Measurements from ENCODE around the gene TOLLIP.
A peak's percentile ranks its signal among the peaks of the same experiment; 100 is the strongest.
"Not testable (repeated sequence)": the region's sequence is repeated elsewhere in the genome, so short reads cannot be mapped to it uniquely, and the experiment has no call there.

Gene TOLLIP

GRCh38 chr11:1343391-1344055 lies 34.1 kb upstream of the TOLLIP start:
- DNase-seq (ENCODE audit: low read depth), result no peak

- no peak for DNase-seq (ENCODE audit: low read depth)
These were observed 33.5 kb upstream of the TOLLIP start for GRCh38 chr11:1342946-1343345.

- DNase-seq (ENCODE audit: low read depth), result no peak
These were observed 32.6 kb upstream of the TOLLIP start for GRCh38 chr11:1341928-1342524.

- DNase-seq (ENCODE audit: low read depth), result not testable (repeated sequence)
These were observed 31.8 kb upstream of the TOLLIP start for GRCh38 chr11:1341226-1341625.

GRCh38 chr11:1340111-1340510 lies 30.7 kb upstream of the TOLLIP start:
- DNase-seq (ENCODE audit: low read depth), result no peak

- no peak for DNase-seq (ENCODE audit: low read depth)
These were observed 29.7 kb upstream of the TOLLIP start for GRCh38 chr11:1339066-1339675.

GRCh38 chr11:1338201-1339065 lies 29.0 kb upstream of the TOLLIP start:
- no peak for DNase-seq (ENCODE audit: low read depth)

GRCh38 chr11:1337647-1338007 lies 28.2 kb upstream of the TOLLIP start:
- DNase-seq (ENCODE audit: low read depth), result no peak

GRCh38 chr11:1336836-1337646 lies 27.6 kb upstream of the TOLLIP start:
- DNase-seq (ENCODE audit: low read depth), result no peak

- DNase-seq (ENCODE audit: low read depth), result peak; percentile 47
These were observed 26.7 kb upstream of the TOLLIP start for GRCh38 chr11:1335811-1336761.

- no peak for DNase-seq (ENCODE audit: low read depth)
These were observed 25.9 kb upstream of the TOLLIP start for GRCh38 chr11:1335264-1335810.

- no peak for DNase-seq (ENCODE audit: low read depth)
These were observed 24.4 kb upstream of the TOLLIP start for GRCh38 chr11:1333860-1334259.

GRCh38 chr11:1333091-1333772 lies 23.8 kb upstream of the TOLLIP start:
- no peak for DNase-seq (ENCODE audit: low read depth)

GRCh38 chr11:1330473-1330872 lies 21.0 kb upstream of the TOLLIP start:
- DNase-seq (ENCODE audit: low read depth), result no peak

GRCh38 chr11:1327064-1327460 lies 17.6 kb upstream of the TOLLIP start:
- no peak for DNase-seq (ENCODE audit: low read depth)

- peak; percentile 65 for DNase-seq (ENCODE audit: low read depth)
These were observed 17.1 kb upstream of the TOLLIP start for GRCh38 chr11:1326435-1327063.

GRCh38 chr11:1323774-1324173 lies 14.3 kb upstream of the TOLLIP start:
- no peak for DNase-seq (ENCODE audit: low read depth)

GRCh38 chr11:1317993-1318392 lies 8.6 kb upstream of the TOLLIP start:
- DNase-seq (ENCODE audit: low read depth), result no peak

- no peak for DNase-seq (ENCODE audit: low read depth)
These were observed 8.0 kb upstream of the TOLLIP start for GRCh38 chr11:1317432-1317831.

All from ELR (cell line).